Gastrocnemius medialis (tissue), 4 donors: ENCODE results near the gene STRN4.

Source experiments
- POLR2A ChIP-seq, 2 donors: fragments of 450-650 bp; IDR thresholded peaks; one replicate each; pipeline ENCODE4 v1.6.1; 2017; ENCODE audit warnings: antibody characterized with exemption in 2 of 2, mild to moderate bottlenecking in 2 of 2, moderate library complexity in 2 of 2
- TF ChIP-seq, protein P1 (sequence below), 5 experiments: fragments of 450-650 bp in 3 of 5; fragments of 200-600 bp in 2 of 5; sonication (generic) in 2 of 5; IDR thresholded peaks in 4 of 5; conservative IDR thresholded peaks in 1 of 5; 1 replicate in 4 of 5; 2 replicates in 1 of 5; pipeline ENCODE4 v1.5.1; 2016 to 2019; ENCODE audit warnings: antibody characterized with exemption in 5 of 5, mild to moderate bottlenecking in 3 of 5, moderate library complexity in 3 of 5

- TF ChIP-seq, protein P1, sequence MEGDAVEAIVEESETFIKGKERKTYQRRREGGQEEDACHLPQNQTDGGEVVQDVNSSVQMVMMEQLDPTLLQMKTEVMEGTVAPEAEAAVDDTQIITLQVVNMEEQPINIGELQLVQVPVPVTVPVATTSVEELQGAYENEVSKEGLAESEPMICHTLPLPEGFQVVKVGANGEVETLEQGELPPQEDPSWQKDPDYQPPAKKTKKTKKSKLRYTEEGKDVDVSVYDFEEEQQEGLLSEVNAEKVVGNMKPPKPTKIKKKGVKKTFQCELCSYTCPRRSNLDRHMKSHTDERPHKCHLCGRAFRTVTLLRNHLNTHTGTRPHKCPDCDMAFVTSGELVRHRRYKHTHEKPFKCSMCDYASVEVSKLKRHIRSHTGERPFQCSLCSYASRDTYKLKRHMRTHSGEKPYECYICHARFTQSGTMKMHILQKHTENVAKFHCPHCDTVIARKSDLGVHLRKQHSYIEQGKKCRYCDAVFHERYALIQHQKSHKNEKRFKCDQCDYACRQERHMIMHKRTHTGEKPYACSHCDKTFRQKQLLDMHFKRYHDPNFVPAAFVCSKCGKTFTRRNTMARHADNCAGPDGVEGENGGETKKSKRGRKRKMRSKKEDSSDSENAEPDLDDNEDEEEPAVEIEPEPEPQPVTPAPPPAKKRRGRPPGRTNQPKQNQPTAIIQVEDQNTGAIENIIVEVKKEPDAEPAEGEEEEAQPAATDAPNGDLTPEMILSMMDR (IDR thresholded peaks at IDR 0.05 in 4 of 5, conservative IDR thresholded peaks at IDR 0.05 in 1 of 5), result no peak
- TF ChIP-seq POLR2A (IDR thresholded peaks at IDR 0.05), result no peak
These were observed 15.2 kb downstream of the STRN4 start for GRCh38 chr19:46731007-46731501.
